ENCODE data around the gene HMCES. TPM values are rescaled to one million over a fixed set of nuclear protein-coding genes. Genes with fewer than 3 reads are reported as not detected.
"Not testable (repeated sequence)": the region's sequence is repeated elsewhere in the genome, so short reads cannot be mapped to it uniquely, and the experiment has no call there.

HMCES gene
- total RNA-seq, 1 experiment from 2014 or later, result 30.7 TPM

DNA sequence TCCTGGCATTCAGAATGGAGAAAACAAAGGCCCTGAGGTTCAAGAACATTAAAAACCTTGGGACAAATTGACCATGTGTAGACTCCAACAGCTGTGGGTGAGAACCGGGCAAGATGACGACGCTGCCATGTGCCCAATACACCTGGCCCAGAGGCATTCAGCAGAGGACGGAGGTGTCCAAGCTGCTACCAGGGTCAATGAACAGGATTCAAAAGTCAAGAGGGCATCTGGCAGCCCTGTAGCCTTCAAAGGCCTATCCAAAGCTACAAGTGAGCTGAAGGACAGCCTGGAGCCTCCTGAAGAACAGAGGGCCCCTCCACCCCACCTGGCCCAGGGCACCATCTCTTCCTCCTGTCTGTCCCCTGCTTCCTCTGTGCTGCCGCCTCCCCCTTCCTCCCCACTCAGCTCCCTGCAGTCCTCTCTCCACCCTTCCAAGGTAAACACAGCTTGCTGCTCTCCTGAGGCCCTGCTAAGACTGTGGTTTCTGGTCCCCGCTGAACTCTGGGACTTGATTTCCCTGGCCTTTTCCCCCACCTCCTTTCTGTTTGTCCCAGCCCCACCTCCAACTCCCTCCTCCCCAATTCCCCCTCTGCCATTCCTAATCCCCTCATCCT is 57.5 kb downstream of the HMCES start:
- Histone ChIP-seq H3K27ac (no peak overlapping the region), H3K4me1 (no peaks in the 10 kb centered on the region), H3K36me3 (no peaks in the 10 kb centered on the region), H3K4me3 (no peak overlapping the region), H3K27me3 (no peaks in the 10 kb centered on the region), H3K9me3 (replicated peaks) (no peaks in the 10 kb centered on the region)
- DNase-seq, result no peak

DNA sequence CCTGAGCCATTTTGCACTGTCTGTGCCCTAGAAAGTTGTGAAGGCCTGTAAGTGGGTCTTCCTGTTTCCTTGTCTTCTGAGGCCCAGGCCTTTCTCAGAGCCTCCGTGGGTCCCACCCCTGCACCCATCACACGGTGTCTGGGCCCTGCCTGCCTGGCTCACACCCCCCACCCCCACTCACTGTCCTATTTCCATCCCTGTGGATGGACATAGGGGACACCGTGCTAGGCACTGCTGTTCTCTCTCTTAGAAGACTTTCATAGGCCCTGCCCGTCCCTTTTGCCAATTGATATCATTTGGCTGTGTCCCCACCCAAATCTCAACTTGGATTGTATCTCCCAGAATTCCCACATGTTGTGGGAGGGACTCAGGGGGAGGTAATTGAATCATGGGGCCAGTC is 59.0 kb downstream of the HMCES start:
- not testable (repeated sequence) for DNase-seq; H3K27ac ChIP-seq; H3K4me1 ChIP-seq; H3K27me3 ChIP-seq; H3K9me3 ChIP-seq (replicated peaks); H3K36me3 ChIP-seq; H3K4me3 ChIP-seq

DNA sequence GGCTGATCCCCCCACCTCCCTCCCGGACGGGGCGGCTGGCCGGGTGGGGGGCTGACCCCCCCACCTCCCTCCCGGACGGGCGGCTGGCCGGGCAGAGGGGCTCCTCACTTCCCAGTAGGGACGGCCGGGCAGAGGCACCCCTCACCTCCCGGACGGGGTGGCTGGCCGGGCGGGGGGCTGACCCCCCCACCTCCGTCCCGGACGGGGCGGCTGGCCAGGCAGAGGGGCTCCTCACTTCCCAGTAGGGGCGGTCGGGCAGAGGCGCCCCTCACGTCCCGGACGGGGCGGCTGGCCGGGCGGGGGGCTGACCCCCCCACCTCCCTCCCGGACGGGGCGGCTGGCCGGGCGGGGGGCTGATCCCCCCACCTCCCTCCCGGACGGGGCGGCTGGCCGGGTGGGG is 60.5 kb downstream of the HMCES start:
- H3K4me3 ChIP-seq; DNase-seq; H3K27me3 ChIP-seq; H3K9me3 ChIP-seq (replicated peaks); H3K4me1 ChIP-seq; H3K36me3 ChIP-seq; H3K27ac ChIP-seq: not testable (repeated sequence)

DNA sequence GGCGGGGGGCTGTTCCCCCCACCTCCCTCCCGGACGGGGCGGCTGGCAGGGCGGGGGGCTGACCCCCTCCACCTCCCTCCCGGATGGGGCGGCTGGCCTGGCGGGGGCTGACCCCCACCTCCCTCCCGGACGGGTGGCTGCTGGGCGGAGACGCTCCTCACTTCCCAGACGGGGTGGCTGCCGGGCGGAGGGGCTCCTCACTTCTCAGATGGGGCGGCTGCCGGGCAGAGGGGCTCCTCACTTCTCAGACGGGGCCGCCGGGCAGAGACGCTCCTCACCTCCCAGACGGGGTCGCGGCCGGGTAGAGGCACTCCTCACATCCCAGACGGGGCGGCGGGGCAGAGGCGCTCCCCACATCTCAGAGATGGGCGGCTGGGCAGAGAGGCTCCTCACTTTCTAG is 61.2 kb downstream of the HMCES start:
- not testable (repeated sequence) for H3K9me3 ChIP-seq (replicated peaks); H3K4me3 ChIP-seq; H3K4me1 ChIP-seq; H3K36me3 ChIP-seq; H3K27ac ChIP-seq; DNase-seq; H3K27me3 ChIP-seq

DNA sequence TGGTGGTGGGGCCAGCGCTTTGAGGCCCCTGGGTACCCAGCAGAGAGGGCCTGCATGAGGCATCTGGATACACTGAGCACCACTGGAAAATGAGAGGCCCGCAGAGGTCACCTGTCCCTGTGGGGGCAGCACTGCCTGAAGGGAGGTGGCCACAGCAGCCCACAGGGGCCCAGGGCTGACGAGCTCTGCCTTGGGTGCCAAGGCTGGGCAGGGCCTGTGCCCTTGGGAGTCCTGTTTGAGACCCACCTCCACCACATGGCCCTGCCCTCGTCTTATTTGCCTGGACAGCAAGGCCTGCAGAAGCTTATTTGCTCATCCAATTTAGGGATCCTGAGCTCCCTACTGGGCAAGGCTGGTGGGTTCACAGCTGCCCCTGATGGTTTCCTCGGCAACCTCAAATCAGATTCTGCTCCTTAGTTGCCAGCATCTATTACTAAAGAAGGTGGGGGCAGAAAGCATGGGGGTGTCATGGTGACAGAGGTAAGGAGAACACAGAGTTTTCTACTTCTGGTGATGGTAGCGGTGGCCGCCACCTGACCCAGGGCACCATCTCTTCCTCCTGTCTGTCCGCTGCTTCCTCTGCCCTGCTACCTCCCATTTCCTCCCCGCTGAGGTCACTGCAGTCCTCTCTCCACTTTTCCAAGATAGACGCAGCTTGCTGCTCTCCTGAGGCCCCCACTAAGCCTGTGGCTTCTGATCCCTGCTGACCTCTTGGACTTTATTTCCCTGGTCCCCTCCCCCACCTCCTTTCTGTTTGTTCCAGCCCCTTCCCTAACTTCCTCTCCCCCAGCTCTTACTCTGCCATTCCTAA is 62.9 kb downstream of the HMCES start:
- no peak for DNase-seq
- H3K4me3 ChIP-seq, result no peak overlapping the region
- H3K9me3 ChIP-seq (replicated peaks), result no peaks in the 10 kb centered on the region
- no peak overlapping the region for H3K27ac ChIP-seq
- no peaks in the 10 kb centered on the region; the same call in 1 of the 2 replicates for H3K27me3 ChIP-seq
- H3K36me3 ChIP-seq, result no peaks in the 10 kb centered on the region
- H3K4me1 ChIP-seq, result no peaks in the 10 kb centered on the region

GRCh38 chr3:129343643-129344360 is 65.1 kb downstream of the HMCES start:
- H3K27me3 ChIP-seq, result peaks cover 4% of the 10 kb centered on the region; the same call in 1 of the 2 replicates
- H3K4me3 ChIP-seq, result no peak overlapping the region
- DNase-seq, result no peak
- H3K9me3 ChIP-seq (replicated peaks), result no peaks in the 10 kb centered on the region
- H3K27ac ChIP-seq, result no peak overlapping the region
- H3K36me3 ChIP-seq, result no peaks in the 10 kb centered on the region
- H3K4me1 ChIP-seq, result no peaks in the 10 kb centered on the region

DNA sequence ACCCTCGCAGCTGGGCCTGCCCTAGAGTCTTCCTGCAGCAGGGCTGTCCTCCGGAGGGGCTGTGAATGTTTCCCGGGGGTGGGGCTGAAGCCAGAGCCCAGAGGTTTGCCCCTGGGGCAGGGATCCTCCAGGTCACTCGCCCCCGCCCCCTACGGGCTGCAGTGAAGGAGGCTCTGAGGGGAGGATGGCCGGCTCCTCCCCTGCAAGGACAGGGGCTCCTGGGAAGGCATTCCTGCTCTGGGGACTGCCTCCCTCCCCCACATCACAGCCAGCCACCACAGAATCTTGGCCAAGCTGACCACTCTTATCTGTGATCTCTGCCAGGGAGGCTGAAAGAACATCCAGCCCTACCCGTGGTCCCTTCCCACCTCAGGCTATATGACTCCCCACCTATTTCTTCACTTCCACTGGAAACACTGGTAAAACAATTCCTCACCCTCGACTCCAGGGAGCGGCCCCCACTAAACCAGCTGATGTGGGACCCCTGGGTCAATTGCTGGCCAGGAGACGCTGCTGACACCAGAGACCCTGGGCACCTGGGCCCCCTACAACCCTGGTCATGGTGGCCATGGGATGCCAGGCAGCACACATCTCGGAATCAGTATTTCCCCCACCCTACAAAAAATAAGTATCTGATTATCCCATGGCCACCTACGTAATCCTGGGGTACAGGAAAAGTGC is 66.0 kb downstream of the HMCES start:
- H3K27me3 ChIP-seq, result peaks cover 4% of the 10 kb centered on the region; the same call in 1 of the 2 replicates
- H3K36me3 ChIP-seq, result no peaks in the 10 kb centered on the region
- no peak overlapping the region for H3K4me3 ChIP-seq
- no peak overlapping the region for H3K27ac ChIP-seq
- no peaks in the 10 kb centered on the region for H3K4me1 ChIP-seq
- H3K9me3 ChIP-seq (replicated peaks), result no peaks in the 10 kb centered on the region
- DNase-seq, result no peak

DNA sequence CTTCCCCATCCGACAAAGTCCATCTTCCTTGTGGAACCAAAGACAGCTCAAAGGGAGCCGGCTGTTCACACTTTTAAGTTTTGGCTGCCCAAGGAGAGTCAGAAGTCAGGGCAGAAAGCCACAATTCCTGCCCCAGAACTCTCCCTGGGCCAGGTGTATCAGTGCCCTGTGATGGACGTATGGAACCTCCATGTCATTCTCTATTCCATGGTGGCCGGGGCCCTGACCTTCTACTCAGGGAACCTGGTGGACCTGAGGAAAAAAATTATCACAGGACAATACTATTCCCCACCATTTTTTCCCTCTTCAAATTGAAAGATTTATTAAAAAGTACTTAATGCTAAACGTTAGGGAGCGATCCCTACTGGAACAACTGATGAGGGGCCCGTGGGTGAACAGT is 66.6 kb downstream of the HMCES start:
- no peak for DNase-seq
- H3K36me3 ChIP-seq, result no peaks in the 10 kb centered on the region
- H3K27me3 ChIP-seq, result peaks cover 4% of the 10 kb centered on the region; the same call in 1 of the 2 replicates
- no peak overlapping the region for H3K27ac ChIP-seq
- H3K4me1 ChIP-seq, result no peaks in the 10 kb centered on the region
- H3K9me3 ChIP-seq (replicated peaks), result no peaks in the 10 kb centered on the region
- no peak overlapping the region for H3K4me3 ChIP-seq

DNA sequence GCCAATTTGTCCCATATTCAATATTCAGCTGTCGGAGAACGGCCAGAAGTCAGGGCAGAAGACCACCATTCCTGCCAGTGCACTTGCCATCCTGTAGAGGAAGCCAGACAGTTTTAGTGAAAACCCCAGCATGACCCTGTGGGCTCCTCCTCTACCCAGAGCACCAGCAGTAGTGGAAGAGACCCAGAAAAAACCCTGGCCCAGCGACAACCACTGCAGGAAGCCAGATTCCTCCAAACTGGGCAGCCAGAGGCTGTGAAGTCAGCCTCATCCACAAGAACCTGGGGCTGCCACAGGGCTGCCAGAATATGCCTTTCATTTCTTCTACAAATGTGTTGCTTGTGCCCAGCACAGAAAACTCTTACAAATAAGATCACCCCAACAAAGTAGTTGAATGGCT is 67.3 kb downstream of the HMCES start:
- Histone ChIP-seq H3K9me3 (replicated peaks) (no peaks in the 10 kb centered on the region), H3K27me3 (peaks cover 4% of the 10 kb centered on the region; the same call in 1 of the 2 replicates), H3K4me3 (no peak overlapping the region), H3K36me3 (no peaks in the 10 kb centered on the region), H3K27ac (no peak overlapping the region), H3K4me1 (no peaks in the 10 kb centered on the region)
- DNase-seq, result no peak

DNA sequence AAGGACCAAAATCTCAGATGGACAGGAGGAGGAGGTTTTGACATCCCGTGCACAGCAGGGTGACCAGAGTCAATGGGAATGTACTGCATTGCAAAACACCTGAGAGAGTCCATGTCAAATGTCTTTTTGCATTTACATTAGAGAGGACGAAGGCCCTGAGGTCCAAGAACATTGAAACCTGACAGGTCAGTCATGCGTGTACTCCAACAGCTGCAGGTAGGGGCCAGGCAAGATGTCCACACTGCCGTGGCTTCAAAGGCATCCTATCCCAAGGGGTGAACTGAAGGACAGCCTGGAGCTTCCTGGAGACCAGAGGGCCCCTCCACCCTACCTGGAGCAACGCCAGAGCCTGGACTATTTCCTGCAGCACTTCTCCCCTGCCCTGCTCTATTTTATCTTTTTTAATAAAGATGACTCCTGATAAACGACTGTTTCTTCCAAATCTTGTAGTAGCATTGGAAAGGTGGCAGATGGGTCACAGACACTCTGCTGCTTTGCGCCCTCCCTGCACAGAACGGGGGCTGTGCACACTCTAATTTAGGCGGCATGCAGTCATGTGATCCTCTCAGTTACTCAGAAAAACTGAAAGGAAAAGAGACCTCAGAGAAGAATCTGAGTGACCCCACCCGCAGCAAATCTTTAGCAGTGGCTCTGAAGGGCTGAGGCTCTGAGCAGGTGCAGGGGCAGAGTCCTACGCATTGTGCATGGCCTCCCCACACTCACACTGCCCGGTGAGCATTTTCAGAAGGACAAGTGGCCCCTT is 68.2 kb downstream of the HMCES start:
- Histone ChIP-seq H3K9me3 (replicated peaks) (no peaks in the 10 kb centered on the region), H3K4me1 (no peaks in the 10 kb centered on the region), H3K27me3 (peaks cover 4% of the 10 kb centered on the region; the same call in 1 of the 2 replicates), H3K27ac (no peak overlapping the region), H3K4me3 (no peak overlapping the region), H3K36me3 (no peaks in the 10 kb centered on the region)
- no peak for DNase-seq

DNA sequence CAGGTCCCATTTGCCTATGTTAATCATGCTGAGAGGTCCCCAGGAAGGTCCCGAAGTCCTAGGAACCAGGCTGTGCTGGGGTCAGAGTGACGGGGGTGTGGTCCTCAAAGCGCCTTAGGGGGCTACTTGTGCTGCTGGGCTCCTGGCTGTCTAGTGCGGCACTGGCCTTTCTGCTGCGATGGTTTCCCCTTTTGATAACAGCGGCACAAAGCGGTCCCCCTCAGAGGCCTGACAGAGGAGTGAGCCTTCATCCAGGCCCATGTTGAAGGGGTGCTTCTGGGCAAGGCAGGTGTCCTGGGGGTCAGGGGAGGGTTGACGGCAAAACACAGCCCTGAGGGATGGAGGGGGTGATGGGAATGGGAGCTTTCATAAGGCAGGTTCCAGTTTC is 68.8 kb downstream of the HMCES start:
- Histone ChIP-seq H3K27me3 (peaks cover 4% of the 10 kb centered on the region; the same call in 1 of the 2 replicates), H3K4me3 (no peak overlapping the region), H3K36me3 (no peaks in the 10 kb centered on the region), H3K4me1 (no peaks in the 10 kb centered on the region), H3K27ac (no peak overlapping the region), H3K9me3 (replicated peaks) (no peaks in the 10 kb centered on the region)
- DNase-seq, result no peak

DNA sequence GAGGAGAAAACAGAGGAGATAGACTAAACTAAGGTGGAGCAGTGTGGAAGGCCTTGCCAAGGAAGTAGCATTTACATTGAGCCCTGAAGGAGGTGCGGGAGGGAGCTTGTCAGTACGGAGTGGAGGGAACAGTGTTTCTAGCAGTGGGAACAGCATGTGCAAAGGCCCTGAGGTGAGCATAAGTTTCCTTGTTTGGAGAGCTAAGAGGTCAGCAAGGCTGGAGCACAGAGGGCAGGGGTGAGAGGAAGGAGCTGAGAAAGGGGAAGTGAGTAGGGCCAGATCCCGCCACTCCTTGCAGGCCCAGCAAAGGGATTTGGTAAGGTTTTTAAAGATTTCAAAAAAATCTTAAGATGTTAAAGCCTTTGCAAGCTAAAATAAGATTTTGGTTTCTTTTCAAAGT is 70.1 kb downstream of the HMCES start:
- no peak for DNase-seq
- H3K36me3 ChIP-seq, result no peaks in the 10 kb centered on the region
- no peaks in the 10 kb centered on the region for H3K9me3 ChIP-seq (replicated peaks)
- peaks cover 4% of the 10 kb centered on the region; the same call in 1 of the 2 replicates for H3K27me3 ChIP-seq
- no peak overlapping the region for H3K4me3 ChIP-seq
- no peak overlapping the region for H3K27ac ChIP-seq
- no peaks in the 10 kb centered on the region for H3K4me1 ChIP-seq

DNA sequence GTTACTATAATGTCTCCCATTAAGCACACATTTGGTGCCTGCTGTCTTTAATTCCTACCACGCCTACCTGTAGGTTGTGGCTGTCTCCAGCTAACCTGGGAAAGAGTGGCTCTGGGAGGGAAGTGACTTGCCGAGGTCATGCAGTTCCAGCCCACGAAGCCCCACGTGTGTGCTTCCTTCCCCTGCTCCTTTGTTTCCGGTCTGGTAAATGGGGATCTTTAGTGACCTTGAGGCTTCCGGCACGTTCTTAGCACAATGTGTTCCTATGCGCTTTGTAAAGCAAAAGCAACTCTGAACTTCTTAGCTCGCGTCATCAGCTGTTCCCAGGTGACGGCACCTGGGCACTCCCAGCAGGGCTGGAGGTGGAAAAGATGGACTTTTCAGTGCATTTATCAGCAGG is 70.5 kb downstream of the HMCES start:
- not testable (repeated sequence) for H3K4me3 ChIP-seq; H3K9me3 ChIP-seq (replicated peaks); H3K36me3 ChIP-seq; H3K27ac ChIP-seq; DNase-seq; H3K27me3 ChIP-seq; H3K4me1 ChIP-seq

DNA sequence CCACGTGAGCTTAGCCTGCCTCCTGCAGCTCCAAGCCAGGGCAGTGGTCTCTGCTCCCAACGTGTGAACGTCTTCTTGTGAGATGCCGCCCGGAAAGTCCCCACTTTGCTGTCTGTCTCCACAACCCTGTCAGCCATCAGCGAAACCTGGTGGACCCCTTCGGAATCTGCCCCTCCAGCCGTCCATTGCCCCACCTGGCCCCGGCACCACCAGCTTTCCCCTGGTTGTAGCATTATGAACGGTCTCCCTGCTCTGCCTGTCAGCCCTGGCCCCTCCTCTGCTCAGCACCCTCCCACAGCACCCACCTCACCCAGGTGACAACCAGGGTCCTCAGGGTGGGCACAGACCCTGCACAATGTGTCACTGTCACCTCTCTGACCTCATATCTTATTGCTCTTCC is 71.1 kb downstream of the HMCES start:
- H3K4me3 ChIP-seq, result no peak overlapping the region
- DNase-seq, result no peak
- no peaks in the 10 kb centered on the region for H3K36me3 ChIP-seq
- H3K4me1 ChIP-seq, result no peaks in the 10 kb centered on the region
- H3K27ac ChIP-seq, result no peak overlapping the region
- H3K9me3 ChIP-seq (replicated peaks), result no peaks in the 10 kb centered on the region
- H3K27me3 ChIP-seq, result peaks cover 4% of the 10 kb centered on the region; the same call in 1 of the 2 replicates
